Activated T-cell treated with anti-CD3 and anti-CD28 coated beads for 4 hours (primary cell): ENCODE measurements around the gene HAND2.

Experiments
- DNase-seq: peaks from one replicate; pipeline ENCODE4 v3.0.0-alpha.2; 2020

HAND2 gene

GRCh38 chr4:173519111-173520101, 10.6 kb downstream of the HAND2 start:
- DNase-seq = no peak

- no peak for DNase-seq
Observed at GRCh38 chr4:173518425-173519102, 11.5 kb downstream of the HAND2 start.

- no peak for DNase-seq
Observed at GRCh38 chr4:173517781-173518424, 12.1 kb downstream of the HAND2 start.

GRCh38 chr4:173516621-173517524, 13.2 kb downstream of the HAND2 start:
- DNase-seq = no peak

GRCh38 chr4:173515458-173515857, 14.6 kb downstream of the HAND2 start:
- no peak for DNase-seq

DNA sequence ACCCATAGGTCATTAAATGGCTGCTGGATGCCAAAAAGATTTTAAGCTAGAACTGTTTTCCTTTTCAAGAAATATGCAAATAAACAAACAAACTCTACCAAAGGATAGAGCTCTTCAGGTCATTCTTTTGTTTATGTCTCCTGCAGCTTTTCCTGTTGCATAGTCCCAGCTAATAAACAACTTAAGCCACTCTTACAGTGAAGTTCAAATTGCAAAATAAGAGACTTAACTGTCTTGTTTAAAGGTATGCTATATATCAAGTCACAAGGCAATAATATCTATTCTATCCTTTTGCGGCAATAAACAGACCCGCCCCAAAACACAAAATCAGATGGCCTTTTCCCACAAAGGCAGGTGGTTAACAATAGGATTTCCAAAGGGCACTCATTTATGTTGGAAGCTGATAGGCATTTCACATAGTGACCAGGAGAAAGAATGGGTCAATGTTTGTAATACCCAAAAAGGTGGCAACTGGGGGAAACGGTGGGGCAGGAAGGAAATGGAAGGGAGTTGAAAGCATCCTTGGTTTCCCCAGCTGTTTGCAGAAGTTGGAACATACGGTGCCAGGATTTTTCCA, 15.3 kb downstream of the HAND2 start:
- no peak for DNase-seq

DNA sequence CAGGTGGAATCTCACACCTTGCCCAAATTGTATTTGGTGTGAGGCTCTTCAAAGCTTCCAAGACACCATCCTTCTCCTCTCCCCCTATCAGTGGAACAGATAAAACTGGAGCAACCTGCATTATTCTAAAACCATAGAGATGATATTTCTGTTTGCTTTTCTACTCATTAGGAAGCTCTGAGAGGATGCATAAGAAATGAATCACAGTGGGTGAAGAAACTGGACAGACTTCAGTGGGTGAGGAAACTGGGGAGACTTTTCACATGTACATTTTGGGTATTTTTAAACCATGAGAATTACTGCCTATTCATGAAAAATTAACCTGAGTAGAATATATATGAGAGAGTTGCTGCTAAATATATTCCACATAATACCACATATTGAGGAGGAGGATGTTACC, 16.4 kb downstream of the HAND2 start:
- no peak for DNase-seq

DNA sequence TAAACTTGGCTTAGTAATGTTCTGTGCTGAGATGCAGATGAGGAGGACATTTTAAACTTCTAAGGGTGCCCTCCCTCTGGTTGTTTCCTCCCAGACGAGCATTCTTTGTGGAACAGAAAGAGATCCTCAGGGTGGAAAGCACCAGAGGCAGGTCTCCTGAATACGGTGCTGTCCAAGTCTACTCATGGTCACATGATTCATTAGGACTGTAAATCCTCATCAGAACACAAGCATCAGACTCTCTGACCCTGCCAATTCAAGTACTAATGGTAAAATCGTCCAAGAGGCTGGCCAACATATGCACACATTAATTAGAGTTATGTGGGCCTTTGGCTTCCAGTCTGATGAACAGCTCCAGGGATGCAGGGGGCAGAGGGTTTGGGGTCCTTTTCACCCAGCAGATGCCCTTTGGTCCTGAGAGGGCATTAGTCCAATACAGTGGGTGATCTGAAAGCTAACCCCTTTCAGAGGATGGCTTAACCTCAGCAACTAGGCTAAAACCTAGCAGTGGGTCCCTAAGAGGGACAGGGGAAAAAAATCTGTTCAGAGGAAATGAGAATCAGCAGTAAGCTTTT, 18.2 kb downstream of the HAND2 start:
- DNase-seq = no peak

DNA sequence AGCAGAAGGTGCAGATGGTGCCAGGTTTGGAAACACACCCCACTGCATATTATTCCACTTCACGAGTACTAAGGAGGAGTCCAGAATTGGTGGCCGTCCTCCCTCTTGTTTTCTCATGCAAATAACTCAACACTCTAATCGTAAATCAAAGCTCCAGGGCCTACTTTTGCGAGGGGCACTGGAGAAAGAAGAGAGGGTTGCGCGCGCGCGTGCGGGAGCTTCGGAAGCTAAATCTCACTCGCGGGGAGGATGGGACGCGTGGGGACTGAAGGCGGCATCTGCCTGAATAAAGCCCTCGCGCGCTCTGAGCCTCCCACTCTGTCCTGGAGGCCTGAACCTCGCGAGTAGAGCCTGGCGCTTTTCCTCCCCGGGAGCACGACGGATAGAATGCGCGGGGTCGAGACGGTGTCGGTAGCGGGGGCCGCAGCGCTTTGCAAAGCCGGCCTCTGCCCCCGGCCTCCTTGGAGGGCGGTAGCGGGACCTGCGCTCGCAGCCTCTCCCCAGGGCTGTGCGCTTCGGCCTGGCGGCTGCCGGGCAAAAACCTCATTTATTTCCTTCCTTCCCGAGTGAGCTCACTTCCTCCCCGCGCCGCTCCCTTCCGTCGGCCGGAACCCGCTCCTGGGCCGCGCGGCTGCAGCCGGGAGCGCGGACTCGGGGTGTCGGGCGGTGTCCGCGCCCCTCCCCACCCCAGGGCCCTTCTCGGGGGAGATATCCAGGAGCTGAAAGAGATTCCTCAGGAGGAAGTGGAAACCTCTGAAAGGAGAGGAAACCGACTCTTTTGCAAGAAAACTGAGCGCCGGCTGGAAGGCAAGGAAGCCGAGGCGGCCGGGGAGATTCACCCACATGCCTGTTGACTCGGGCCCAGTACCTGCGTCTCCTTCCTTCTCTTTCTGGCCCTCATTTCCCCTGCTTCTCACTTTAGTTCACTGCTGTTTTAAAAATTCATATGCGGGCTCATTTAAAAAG, 20.7 kb downstream of the HAND2 start:
- no peak for DNase-seq

GRCh38 chr4:173508386-173509035, 21.5 kb downstream of the HAND2 start:
- no peak for DNase-seq

DNA sequence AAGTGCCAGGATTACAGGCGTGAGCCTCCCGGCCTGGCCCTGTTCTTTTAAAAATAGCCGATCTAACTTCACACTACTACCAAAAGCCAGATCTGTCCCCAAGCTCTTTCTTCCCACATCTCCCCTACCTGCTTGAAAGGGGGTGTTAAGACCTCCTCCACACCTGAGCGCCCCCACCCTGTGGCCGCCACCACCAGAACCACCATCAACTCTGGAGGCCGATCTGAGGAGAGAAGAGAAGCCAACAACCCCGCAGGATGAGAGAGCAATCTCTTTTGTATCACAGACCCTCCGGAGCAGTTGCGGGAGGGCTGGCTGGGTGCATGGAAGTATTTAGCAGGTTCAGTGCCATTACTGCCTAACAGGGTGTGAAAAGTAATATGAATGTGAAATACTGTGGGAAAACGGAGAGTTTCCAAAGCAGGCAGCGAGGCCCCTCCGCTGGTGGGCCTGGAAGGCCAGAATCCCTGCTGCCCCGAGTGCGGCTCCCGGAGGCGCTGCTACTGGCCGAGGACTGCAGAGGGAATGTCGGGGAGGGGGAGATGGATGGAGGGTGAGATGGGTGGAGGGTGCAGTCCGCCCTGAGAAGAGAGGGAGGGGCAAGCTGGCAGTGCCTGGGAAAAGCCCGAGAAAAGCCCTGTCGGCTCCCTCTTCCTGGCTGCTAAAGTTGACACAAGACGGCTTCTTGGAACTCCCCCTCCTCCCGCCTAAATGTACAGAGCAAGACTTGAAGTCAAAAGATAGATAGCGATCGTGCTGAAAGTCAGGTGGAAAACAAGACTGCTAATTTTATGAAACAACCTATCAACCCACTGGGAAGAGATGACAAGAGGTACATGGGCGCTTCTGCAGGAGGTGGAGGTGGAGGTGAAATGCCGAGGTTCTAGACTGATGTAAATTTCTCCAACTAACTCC, 22.3 kb downstream of the HAND2 start:
- no peak for DNase-seq

- no peak for DNase-seq
Observed at GRCh38 chr4:173506597-173507211, 23.3 kb downstream of the HAND2 start.

DNA sequence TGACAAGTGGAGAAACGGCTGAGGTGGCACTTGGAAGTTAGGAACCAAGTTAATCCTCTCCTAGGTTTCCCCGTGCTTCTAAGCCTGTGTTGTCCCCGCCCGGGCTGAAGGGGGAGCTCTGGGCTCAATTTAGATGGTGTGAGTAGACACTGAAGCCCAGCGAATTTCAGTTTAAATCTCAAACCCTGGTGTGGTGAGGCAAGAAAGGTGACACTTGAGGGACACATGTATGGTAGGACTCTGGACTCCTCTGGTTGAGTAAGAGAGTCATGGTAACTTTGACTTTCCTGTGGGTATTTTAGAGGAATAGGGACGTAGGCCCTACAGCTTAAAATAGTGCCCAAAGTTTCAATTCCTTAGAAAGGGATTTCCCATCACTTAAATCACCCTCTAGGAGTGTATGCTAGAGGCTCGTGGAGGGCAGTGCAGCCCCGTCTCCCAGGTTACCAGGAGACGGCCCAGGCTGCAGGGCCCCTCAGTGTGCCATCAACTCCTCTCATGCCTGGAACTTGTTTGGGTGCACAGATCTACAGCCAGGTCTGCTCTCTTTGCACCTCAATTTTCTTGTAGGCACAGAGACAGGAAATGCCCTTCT, 24.0 kb downstream of the HAND2 start:
- peak; percentile 25 for DNase-seq

DNA sequence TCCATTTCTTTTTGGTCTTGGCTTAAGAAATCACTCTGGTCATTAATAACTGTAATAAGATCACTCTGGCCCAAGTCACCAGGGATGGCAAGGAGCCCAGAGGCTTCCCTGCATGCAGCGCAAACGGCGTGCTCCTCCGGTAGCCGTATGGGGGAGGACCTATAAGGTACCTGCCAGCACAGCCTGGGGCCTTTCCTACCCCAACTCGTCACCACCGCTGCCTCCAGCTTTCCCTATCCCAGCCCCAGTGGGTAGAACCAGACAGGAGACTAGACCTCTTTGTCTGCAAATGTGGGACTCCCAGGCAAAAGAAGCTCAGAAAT, 25.9 kb downstream of the HAND2 start:
- no peak for DNase-seq

DNA sequence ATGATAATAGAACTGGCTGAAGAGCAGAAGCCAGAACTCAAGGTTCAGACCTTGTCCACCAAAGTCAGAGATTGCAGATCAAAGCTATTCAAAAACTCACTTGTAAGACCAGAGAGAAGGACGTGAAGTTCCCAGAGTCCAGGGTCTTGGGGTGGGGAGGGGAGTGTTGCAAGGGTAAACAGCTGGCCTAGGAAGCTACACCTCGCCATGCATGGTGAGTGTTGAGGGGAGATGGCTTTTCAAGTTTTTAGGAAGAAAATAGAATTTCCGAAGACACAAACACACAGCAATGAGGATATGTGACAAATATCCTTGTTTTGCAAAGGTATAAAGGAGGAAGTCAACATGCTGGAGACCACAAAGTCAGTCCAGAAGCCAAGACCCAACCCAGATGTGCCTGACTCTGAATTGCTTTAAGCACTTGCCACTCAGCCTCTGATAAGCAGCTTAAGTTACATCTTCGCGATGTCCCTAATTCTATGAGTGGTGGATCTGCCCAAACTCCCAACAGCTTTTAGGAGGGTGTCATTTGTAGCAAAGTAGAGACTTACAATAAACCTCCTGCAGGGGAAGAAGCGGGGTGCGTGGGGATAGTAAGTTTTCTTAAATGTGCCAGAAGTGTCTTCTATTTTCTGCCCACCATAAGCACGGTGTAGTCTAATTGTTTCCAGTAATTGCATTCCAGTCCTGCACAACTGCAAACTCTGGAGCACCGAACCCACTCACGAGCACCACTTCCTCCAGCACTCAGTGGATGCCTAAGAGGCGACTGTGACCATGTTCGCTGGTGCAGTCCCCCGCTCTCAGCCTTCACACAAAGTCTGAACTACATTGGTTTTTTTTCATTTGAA, 26.5 kb downstream of the HAND2 start:
- DNase-seq = no peak

DNA sequence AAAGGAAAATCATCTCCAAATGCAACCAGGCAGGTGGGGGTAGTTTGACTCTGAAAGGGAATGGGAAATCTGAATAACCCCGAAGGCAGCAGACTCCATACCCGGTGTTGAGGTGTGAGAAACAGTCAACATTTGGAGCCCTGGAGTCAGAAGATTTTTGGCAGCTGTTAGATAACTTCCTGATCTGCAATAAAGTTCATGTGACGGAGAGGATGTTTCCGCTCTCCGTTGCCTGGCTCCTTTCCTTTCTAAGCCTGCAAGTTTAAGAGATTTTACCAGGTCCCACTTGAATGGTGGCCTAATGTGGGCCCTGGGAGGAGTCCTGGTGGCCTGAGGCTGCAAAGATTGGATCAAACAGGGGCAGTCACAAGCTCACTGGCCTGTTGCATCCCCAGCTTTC, 27.7 kb downstream of the HAND2 start:
- no peak for DNase-seq

DNA sequence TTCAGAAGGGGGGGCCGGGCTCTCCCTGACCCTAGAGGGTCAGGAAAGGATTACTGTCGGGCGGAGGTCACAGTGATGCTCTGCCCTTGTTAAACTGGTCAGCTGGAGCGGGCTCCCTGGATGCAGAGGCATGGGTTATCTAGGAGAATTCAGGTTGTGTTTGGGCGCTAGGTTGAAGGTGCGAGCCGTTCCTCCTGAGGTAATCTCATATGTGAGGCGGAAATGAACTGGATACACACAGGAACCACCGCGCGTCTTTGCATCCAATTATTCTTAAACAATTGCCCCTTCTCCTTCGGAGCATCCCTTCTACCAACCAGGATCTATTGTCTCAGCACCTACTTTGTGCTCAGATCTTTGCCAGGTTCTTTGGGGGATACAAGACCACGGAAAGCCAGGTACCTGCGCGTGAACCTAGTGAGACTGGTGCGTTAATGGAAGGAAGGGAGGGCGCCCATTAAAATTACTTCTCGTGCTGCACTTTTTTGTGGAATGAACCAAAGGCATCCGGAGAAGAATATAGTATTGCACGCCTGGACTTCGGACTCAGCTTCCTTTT, 28.4 kb downstream of the HAND2 start:
- DNase-seq = no peak
